Neuronal stem cell (in vitro differentiated cells): Measurements from ENCODE around the gene PRKACG.
"Not testable (repeated sequence)": the region's sequence is repeated elsewhere in the genome, so short reads cannot be mapped to it uniquely, and the experiment has no call there.

ENCODE experiments used
- DNase-seq: peaks from one replicate; pipeline ENCODE4 v3.0.0-alpha.2; 2013; ENCODE audit warnings: low spot score
- H2AFZ ChIP-seq: one replicate; pipeline ENCODE4 v1.6.1; 2013; ENCODE audit warnings: mild to moderate bottlenecking, low read length, inconsistent platforms
- H2AK5ac ChIP-seq: 2 replicates; pipeline ENCODE4 v1.6.1; 2013; ENCODE audit warnings: low read depth, mild to moderate bottlenecking, inconsistent platforms, low read length, moderate library complexity, mixed read lengths
- H2BK120ac ChIP-seq: 2 replicates; pipeline ENCODE4 v1.6.1; 2013; ENCODE audit warnings: low read depth, mild to moderate bottlenecking, inconsistent platforms, low read length, moderate library complexity, mixed read lengths
- H2BK12ac ChIP-seq: one replicate; pipeline ENCODE4 v1.6.1; 2013; ENCODE audit warnings: low read length, inconsistent platforms
- H2BK15ac ChIP-seq: 2 replicates; pipeline ENCODE4 v1.6.1; 2013; ENCODE audit warnings: mild to moderate bottlenecking, low read length, inconsistent platforms, mixed read lengths
- H2BK5ac ChIP-seq: one replicate; pipeline ENCODE4 v1.6.1; 2013; ENCODE audit warnings: inconsistent platforms, mild to moderate bottlenecking, low read length, moderate library complexity
- H3K14ac ChIP-seq: one replicate; pipeline ENCODE4 v1.6.1; 2013; ENCODE audit warnings: low read length, inconsistent platforms
- H3K18ac ChIP-seq: 2 replicates; pipeline ENCODE4 v1.6.1; 2013; ENCODE audit warnings: low read length, inconsistent platforms
- H3K23ac ChIP-seq: 2 replicates; pipeline ENCODE4 v1.6.1; 2013; ENCODE audit warnings: low read depth, mild to moderate bottlenecking, mixed read lengths, low read length, inconsistent platforms; ENCODE audit not compliant: poor library complexity
- H3K27ac ChIP-seq: replicated peaks from 3 replicates; pipeline ENCODE4 v1.5.1; 2013; ENCODE audit warnings: low read length, inconsistent platforms
- H3K27me3 ChIP-seq, 3 experiments: 2 replicates each; pipeline ENCODE4 v1.6.1; 2013; ENCODE audit warnings: low read length in 3 of 3, mild to moderate bottlenecking in 2 of 3, inconsistent platforms in 1 of 3, low read depth in 1 of 3, mixed read lengths in 1 of 3, moderate library complexity in 1 of 3; ENCODE audit not compliant: control insufficient read depth in 3 of 3, insufficient read depth in 3 of 3
- H3K36me3 ChIP-seq, 2 donors: replicated peaks in 1 of 2; 2 replicates each; pipeline ENCODE4 v1.6.1; 2013; ENCODE audit warnings: low read length in 2 of 2; ENCODE audit not compliant: control insufficient read depth in 2 of 2, insufficient read depth in 2 of 2
- H3K4ac ChIP-seq: 2 replicates; pipeline ENCODE4 v1.6.1; 2013; ENCODE audit warnings: inconsistent platforms, mild to moderate bottlenecking, low read length, moderate library complexity
- H3K4me1 ChIP-seq, 2 donors: 1 replicate in 1 of 2; 2 replicates in 1 of 2; pipeline ENCODE4 v1.6.1; 2013; ENCODE audit warnings: low read length in 2 of 2, low read depth in 1 of 2; ENCODE audit not compliant: control insufficient read depth in 2 of 2, insufficient read depth in 1 of 2
- H3K4me2 ChIP-seq: one replicate; pipeline ENCODE4 v1.6.1; 2013; ENCODE audit warnings: mild to moderate bottlenecking, low read length, inconsistent platforms; ENCODE audit not compliant: insufficient read depth, poor library complexity, severe bottlenecking
- H3K4me3 ChIP-seq, 2 donors: 2 replicates each; pipeline ENCODE4 v1.5.1; 2013; ENCODE audit warnings: low read length in 2 of 2, mild to moderate bottlenecking in 2 of 2, inconsistent platforms in 1 of 2, moderate library complexity in 1 of 2
- H3K79me1 ChIP-seq: one replicate; pipeline ENCODE4 v1.6.1; 2013; ENCODE audit warnings: low read depth, mild to moderate bottlenecking, inconsistent platforms, low read length, moderate library complexity
- H3K9ac ChIP-seq: one replicate; pipeline ENCODE4 v1.6.1; 2013; ENCODE audit warnings: mild to moderate bottlenecking, low read depth, low read length, inconsistent platforms; ENCODE audit not compliant: poor library complexity
- H3K9me3 ChIP-seq, 2 donors: replicated peaks in 1 of 2; 2 replicates each; pipeline versions ENCODE3 to v1.6.1; 2013; ENCODE audit warnings: low read length in 2 of 2, mild to moderate bottlenecking in 2 of 2, inconsistent platforms in 1 of 2, low read depth in 1 of 2, mixed read lengths in 1 of 2, moderate library complexity in 1 of 2; ENCODE audit not compliant: control insufficient read depth in 2 of 2, insufficient read depth in 1 of 2
- H4K8ac ChIP-seq: one replicate; pipeline ENCODE4 v1.6.1; 2013; ENCODE audit warnings: low read depth, mild to moderate bottlenecking, inconsistent platforms, low read length, moderate library complexity
- H4K91ac ChIP-seq: one replicate; pipeline ENCODE4 v1.6.1; 2013; ENCODE audit warnings: low read length, low read depth, mild to moderate bottlenecking, inconsistent platforms; ENCODE audit not compliant: poor library complexity
- WGBS, 2 donors: extraction: QIAGEN DNeasy Blood & Tissue Kit; methylation state at CpG; one replicate each; pipeline ENCODE4 v1.1.7; 2013; ENCODE audit warnings: missing lambda C conversion rate in 2 of 2, mixed read lengths in 1 of 2; ENCODE audit not compliant: insufficient read length in 2 of 2, insufficient replicate concordance in 1 of 2; ENCODE audit errors: extremely low coverage in 2 of 2; 5-methylcytosine and 5-hydroxymethylcytosine counted together

Gene PRKACG

GRCh38 chr9:68996462-68996861, 17.5 kb downstream of the PRKACG start:
- no peak overlapping the region for H2BK120ac ChIP-seq
- no peak overlapping the region for H3K4me3 ChIP-seq
- no peak overlapping the region for H4K91ac ChIP-seq
- no peak overlapping the region for H2AK5ac ChIP-seq
- no CpG with 5 or more reads among the region's 5 CpGs for WGBS, 2 donors
- peaks cover 0 to 70% of the 10 kb centered on the region in 2 donors for H3K36me3 ChIP-seq
- no peak overlapping the region for H3K4ac ChIP-seq
- no peak overlapping the region for H2AFZ ChIP-seq
- no peaks in the 10 kb centered on the region for H3K9me3 ChIP-seq
- no peak overlapping the region for H2BK15ac ChIP-seq
- H3K27me3 ChIP-seq = no peaks in the 10 kb centered on the region
- DNase-seq = no peak
- H2BK12ac ChIP-seq = no peak overlapping the region
- H3K18ac ChIP-seq = no peak overlapping the region
- H3K79me1 ChIP-seq = no peaks in the 10 kb centered on the region
- no peak overlapping the region for H2BK5ac ChIP-seq
- H3K4me1 ChIP-seq = peaks cover 0 to 15% of the 10 kb centered on the region in 2 donors
- H3K9ac ChIP-seq = no peak overlapping the region
- H4K8ac ChIP-seq = no peak overlapping the region
- H3K23ac ChIP-seq = no peak overlapping the region
- H3K4me2 ChIP-seq = no peak overlapping the region
- no peak overlapping the region for H3K14ac ChIP-seq
- peak overlapping the region; percentile 83 for H3K27ac ChIP-seq

GRCh38 chr9:68995776-68996175, 18.1 kb downstream of the PRKACG start:
- WGBS, 2 donors = no CpG with 5 or more reads among the region's 3 CpGs
- H4K91ac ChIP-seq = no peak overlapping the region
- H3K36me3 ChIP-seq = peaks cover 0 to 73% of the 10 kb centered on the region in 2 donors
- no peak overlapping the region for H4K8ac ChIP-seq
- H3K14ac ChIP-seq = no peak overlapping the region
- no peak overlapping the region for H3K4me2 ChIP-seq
- no peaks in the 10 kb centered on the region for H3K27me3 ChIP-seq
- H3K9me3 ChIP-seq = no peaks in the 10 kb centered on the region
- H2BK5ac ChIP-seq = no peak overlapping the region
- DNase-seq = no peak
- H3K18ac ChIP-seq = no peak overlapping the region
- H2BK120ac ChIP-seq = no peak overlapping the region
- no peak overlapping the region for H2AFZ ChIP-seq
- H2BK15ac ChIP-seq = no peak overlapping the region
- H3K4me1 ChIP-seq = peaks cover 0 to 15% of the 10 kb centered on the region in 2 donors
- no peak overlapping the region for H2AK5ac ChIP-seq
- H2BK12ac ChIP-seq = no peak overlapping the region
- no peak overlapping the region for H3K4me3 ChIP-seq
- no peak overlapping the region for H3K4ac ChIP-seq
- no peaks in the 10 kb centered on the region for H3K79me1 ChIP-seq
- no peak overlapping the region for H3K27ac ChIP-seq
- H3K9ac ChIP-seq = no peak overlapping the region
- no peak overlapping the region for H3K23ac ChIP-seq

- Histone ChIP-seq H3K36me3 (peaks cover 0 to 54% of the 10 kb centered on the region in 2 donors), H3K4me3 (no peak overlapping the region), H3K79me1 (no peaks in the 10 kb centered on the region), H2BK15ac (no peak overlapping the region), H3K4ac (no peak overlapping the region), H2BK120ac (no peak overlapping the region), H4K8ac (no peak overlapping the region), H3K14ac (no peak overlapping the region), H3K18ac (no peak overlapping the region), H3K4me1 (peaks cover 0 to 1% of the 10 kb centered on the region in 2 donors), H3K9me3 (no peaks in the 10 kb centered on the region), H2BK12ac (no peak overlapping the region), H2AFZ (no peak overlapping the region), H3K27ac (no peak overlapping the region), H3K4me2 (no peak overlapping the region), H3K23ac (no peak overlapping the region), H2AK5ac (no peak overlapping the region), H2BK5ac (no peak overlapping the region), H3K9ac (no peak overlapping the region), H3K27me3 (no peaks in the 10 kb centered on the region), H4K91ac (no peak overlapping the region)
- no peak for DNase-seq
- no CpG with 5 or more reads among the region's 9 CpGs for WGBS, 2 donors
Measured at GRCh38 chr9:68991457-68991856, 22.5 kb downstream of the PRKACG start.

- not testable (repeated sequence) for H2AFZ ChIP-seq, H3K79me1 ChIP-seq, H2BK120ac ChIP-seq, H3K4me3 ChIP-seq, H2BK12ac ChIP-seq, H3K27me3 ChIP-seq, H2BK5ac ChIP-seq, H3K4ac ChIP-seq, H2AK5ac ChIP-seq, H3K4me2 ChIP-seq, H4K91ac ChIP-seq, H4K8ac ChIP-seq, H3K4me1 ChIP-seq, H3K27ac ChIP-seq, H3K23ac ChIP-seq, H3K14ac ChIP-seq, H3K9me3 ChIP-seq, H3K9ac ChIP-seq, DNase-seq, H3K18ac ChIP-seq, H2BK15ac ChIP-seq
- WGBS, 2 donors = no CpG with 5 or more reads among the region's 7 CpGs
- H3K36me3 ChIP-seq = peaks cover 0 to 43% of the 10 kb centered on the region in 2 donors
Measured at GRCh38 chr9:68986949-68987348, 27.0 kb downstream of the PRKACG start.
